Thyroid gland (tissue), 4 donors: Measurements from ENCODE around the gene AADACL3. TPM values are rescaled to one million over a fixed set of nuclear protein-coding genes. Genes with fewer than 3 reads are reported as not detected.

Experiments used
- DNase-seq, 2 donors: peaks; one replicate each; pipeline ENCODE4 v3.0.0-alpha.2; 2019
- H3K27ac ChIP-seq, 3 donors: fragments of 200-600 bp; sonication (generic); 1 replicate in 2 of 3; 2 replicates in 1 of 3; pipeline ENCODE4 v1.5.1; 2016 to 2019; ENCODE audit warnings: mild to moderate bottlenecking in 1 of 3, moderate library complexity in 1 of 3
- H3K27me3 ChIP-seq: fragments of 200-600 bp; sonication (generic); one replicate; pipeline ENCODE4 v1.5.1; 2019
- H3K36me3 ChIP-seq, 2 donors: fragments of 200-600 bp; sonication (generic); one replicate each; pipeline ENCODE4 v1.5.1; 2016 to 2019
- H3K4me1 ChIP-seq, 2 donors: fragments of 200-600 bp; sonication (generic); one replicate each; pipeline ENCODE4 v1.5.1; 2017 to 2019
- H3K4me3 ChIP-seq, 3 donors: fragments of 200-600 bp; sonication (generic); replicated peaks in 1 of 3; 1 replicate in 2 of 3; 2 replicates in 1 of 3; pipeline ENCODE4 v1.5.1; 2016; ENCODE audit warnings: mild to moderate bottlenecking in 1 of 3
- H3K9me3 ChIP-seq: fragments of 200-600 bp; sonication (generic); one replicate; pipeline ENCODE4 v1.5.1; 2017
- POLR2A ChIP-seq, 2 donors: fragments of 450-650 bp; IDR thresholded peaks; one replicate each; pipeline ENCODE4 v1.6.1; 2017; ENCODE audit warnings: antibody characterized with exemption in 2 of 2, mild to moderate bottlenecking in 2 of 2, moderate library complexity in 1 of 2
- WGBS, 2 donors: methylation state at CpG; one replicate each; pipeline ENCODE4 v1.1.5; 2017; 5-methylcytosine and 5-hydroxymethylcytosine counted together
- intact Hi-C: fragments of 100-400 bp; cut with DNase I; formaldehyde crosslinking; loops from one replicate; pipeline ENCODE4 v1.15.1; 2023
- total RNA-seq, 4 donors: library from RNA; depleted of rRNA; stranded (reverse); fragments of >200 nt; gene quantifications; one replicate each; pipeline ENCODE4 v1.2.3, GENCODE V29; 2016
- TF ChIP-seq, protein P1 (sequence below), 6 experiments: fragments of 200-600 bp in 3 of 6; fragments of 450-650 bp in 3 of 6; sonication (generic) in 3 of 6; IDR thresholded peaks; one replicate each; pipeline ENCODE4 v1.5.1; 2016 to 2019; ENCODE audit warnings: antibody characterized with exemption in 6 of 6, mild to moderate bottlenecking in 2 of 6, inconsistent platforms in 1 of 6, moderate library complexity in 1 of 6

AADACL3 gene
- total RNA-seq, 4 donors from 2014 or later, result not detected

DNA sequence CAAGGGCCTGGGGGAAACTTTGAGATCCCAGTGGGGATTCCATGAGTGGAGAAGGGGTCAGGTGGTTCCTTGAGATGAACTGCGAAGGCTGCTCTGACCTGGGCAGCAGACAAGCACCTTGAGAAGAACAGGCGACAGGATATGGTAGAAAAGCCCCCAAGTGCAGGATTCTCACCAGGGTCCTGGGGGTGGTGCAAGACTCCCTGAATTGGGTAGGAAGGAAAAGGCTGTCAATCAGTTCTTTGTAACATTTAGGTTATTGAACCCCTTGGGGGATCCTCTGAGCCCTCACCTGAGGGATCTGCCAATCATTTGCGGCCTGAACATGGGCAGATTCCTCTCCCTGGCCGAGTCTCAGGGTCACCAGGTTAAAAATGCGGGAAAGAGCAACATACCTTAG is 55.3 kb downstream of the AADACL3 start:
- no peak overlapping the region for H3K4me3 ChIP-seq
- TF ChIP-seq, protein P1, sequence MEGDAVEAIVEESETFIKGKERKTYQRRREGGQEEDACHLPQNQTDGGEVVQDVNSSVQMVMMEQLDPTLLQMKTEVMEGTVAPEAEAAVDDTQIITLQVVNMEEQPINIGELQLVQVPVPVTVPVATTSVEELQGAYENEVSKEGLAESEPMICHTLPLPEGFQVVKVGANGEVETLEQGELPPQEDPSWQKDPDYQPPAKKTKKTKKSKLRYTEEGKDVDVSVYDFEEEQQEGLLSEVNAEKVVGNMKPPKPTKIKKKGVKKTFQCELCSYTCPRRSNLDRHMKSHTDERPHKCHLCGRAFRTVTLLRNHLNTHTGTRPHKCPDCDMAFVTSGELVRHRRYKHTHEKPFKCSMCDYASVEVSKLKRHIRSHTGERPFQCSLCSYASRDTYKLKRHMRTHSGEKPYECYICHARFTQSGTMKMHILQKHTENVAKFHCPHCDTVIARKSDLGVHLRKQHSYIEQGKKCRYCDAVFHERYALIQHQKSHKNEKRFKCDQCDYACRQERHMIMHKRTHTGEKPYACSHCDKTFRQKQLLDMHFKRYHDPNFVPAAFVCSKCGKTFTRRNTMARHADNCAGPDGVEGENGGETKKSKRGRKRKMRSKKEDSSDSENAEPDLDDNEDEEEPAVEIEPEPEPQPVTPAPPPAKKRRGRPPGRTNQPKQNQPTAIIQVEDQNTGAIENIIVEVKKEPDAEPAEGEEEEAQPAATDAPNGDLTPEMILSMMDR (IDR thresholded peaks at IDR 0.05), result no peak
- TF ChIP-seq POLR2A (IDR thresholded peaks at IDR 0.05), result no peak
- H3K27me3 ChIP-seq, result no peaks in the 10 kb centered on the region
- H3K36me3 ChIP-seq, result no peaks in the 10 kb centered on the region
- no peak for DNase-seq
- 74 to 84% methylated on average over 5 of the region's 5 CpGs for WGBS, 2 donors
- no peaks in the 10 kb centered on the region for H3K4me1 ChIP-seq
- intact Hi-C loops, result no loop called here
- no peak overlapping the region for H3K27ac ChIP-seq
- H3K9me3 ChIP-seq, result no peaks in the 10 kb centered on the region

DNA sequence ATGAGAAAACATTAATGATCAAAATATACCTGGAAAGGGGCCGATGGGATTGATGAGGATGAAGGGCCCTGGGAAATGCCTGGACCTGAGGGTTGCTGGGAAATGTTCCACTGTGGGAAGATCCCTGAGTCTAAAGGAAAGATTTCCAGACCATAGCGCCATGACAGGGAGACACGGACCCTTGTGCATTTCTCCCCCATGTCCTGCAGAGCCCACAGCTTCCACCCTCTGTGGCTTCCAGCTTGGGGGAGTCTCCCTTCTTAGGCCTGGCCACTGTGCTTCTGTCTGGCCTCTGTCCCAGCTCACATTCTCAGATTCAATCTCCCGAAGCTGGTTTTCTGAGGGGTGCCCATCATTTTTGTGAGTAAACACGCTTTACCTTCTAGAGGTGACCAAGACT is 56.6 kb downstream of the AADACL3 start:
- Histone ChIP-seq H3K27ac (no peak overlapping the region), H3K4me1 (no peaks in the 10 kb centered on the region), H3K36me3 (no peaks in the 10 kb centered on the region), H3K4me3 (no peak overlapping the region), H3K9me3 (no peaks in the 10 kb centered on the region), H3K27me3 (no peaks in the 10 kb centered on the region)
- TF ChIP-seq, protein P1 (IDR thresholded peaks at IDR 0.05), result no peak
- no peak for TF ChIP-seq POLR2A (IDR thresholded peaks at IDR 0.05)
- 86 to 92% methylated on average over 5 of the region's 5 CpGs for WGBS, 2 donors
- intact Hi-C loops, result no loop called here
- DNase-seq, result no peak

DNA sequence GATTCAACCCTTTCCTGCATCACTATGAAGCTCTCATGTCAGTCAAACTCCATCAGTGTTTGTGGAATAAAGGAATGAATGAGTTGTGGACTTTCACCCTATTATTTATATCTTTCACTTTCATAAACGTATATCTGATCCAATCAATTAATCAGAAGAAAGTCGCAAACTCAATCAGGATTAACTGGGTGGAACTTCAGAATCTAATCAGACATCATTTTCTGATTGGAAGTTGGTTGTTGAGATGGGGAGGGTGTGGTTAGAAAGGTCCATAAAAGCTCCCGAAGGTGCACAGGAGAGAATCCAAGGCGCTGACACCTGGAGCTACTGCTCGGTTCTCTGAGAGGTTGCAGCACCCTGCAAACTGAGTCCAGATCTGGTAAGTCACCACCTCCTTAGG is 57.5 kb downstream of the AADACL3 start, which contains the start of gene PRAMEF12:
TSS of gene PRAMEF12 (plus strand) at position 301 of the 400 bp plus-strand sequence. CDS start 1,130 bp downstream, outside the sequence.
- no peak within 1 kb of the TSS for H3K27ac ChIP-seq
- no peak for DNase-seq
- no peak within 1 kb of the TSS for H3K4me3 ChIP-seq
- intact Hi-C loops, result no loop called here
- no peaks in the 10 kb centered on the region for H3K4me1 ChIP-seq
- no peaks in the 10 kb centered on the region for H3K27me3 ChIP-seq
- WGBS, 2 donors, result 89 to 96% methylated on average over 5 of the region's 5 CpGs
- H3K9me3 ChIP-seq, result no peaks in the 10 kb centered on the region
- no peaks in the 10 kb centered on the region for H3K36me3 ChIP-seq
- TF ChIP-seq, protein P1 (IDR thresholded peaks at IDR 0.05), result no peak
- TF ChIP-seq POLR2A (IDR thresholded peaks at IDR 0.05), result no peak

DNA sequence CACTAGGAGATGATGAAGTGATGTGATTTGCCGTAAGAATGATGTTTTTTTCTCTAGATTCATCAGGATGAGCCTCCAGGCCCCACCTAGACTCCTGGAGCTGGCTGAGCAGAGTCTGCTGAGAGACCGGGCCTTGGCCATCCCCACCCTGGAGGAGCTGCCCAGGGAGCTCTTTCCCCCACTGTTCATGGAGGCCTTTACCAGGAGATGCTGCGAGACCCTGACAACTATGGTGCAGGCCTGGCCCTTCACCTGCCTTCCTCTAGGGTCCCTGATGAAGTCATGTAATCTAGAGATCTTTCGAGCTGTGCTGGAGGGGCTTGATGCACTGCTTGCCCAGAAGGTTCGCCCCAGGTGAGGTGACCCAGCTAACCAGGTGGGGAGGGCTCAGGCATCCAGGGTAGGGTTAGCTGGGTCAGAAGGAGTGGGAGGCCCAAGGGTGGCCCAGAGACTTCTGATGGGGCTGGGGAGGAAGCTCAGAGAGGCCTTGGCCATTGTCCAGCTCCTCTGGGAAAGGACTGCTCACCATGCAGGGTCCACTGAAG is 59.0 kb downstream of the AADACL3 start:
- no peak overlapping the region for H3K4me3 ChIP-seq
- no peaks in the 10 kb centered on the region for H3K36me3 ChIP-seq
- no peaks in the 10 kb centered on the region for H3K27me3 ChIP-seq
- intact Hi-C loops, result no loop called here
- no peak for DNase-seq
- H3K4me1 ChIP-seq, result no peaks in the 10 kb centered on the region
- no peaks in the 10 kb centered on the region for H3K9me3 ChIP-seq
- TF ChIP-seq, protein P1 (IDR thresholded peaks at IDR 0.05), result no peak
- 91 to 94% methylated on average over 3 to 5 of the region's 5 CpGs for WGBS, 2 donors
- H3K27ac ChIP-seq, result no peak overlapping the region

DNA sequence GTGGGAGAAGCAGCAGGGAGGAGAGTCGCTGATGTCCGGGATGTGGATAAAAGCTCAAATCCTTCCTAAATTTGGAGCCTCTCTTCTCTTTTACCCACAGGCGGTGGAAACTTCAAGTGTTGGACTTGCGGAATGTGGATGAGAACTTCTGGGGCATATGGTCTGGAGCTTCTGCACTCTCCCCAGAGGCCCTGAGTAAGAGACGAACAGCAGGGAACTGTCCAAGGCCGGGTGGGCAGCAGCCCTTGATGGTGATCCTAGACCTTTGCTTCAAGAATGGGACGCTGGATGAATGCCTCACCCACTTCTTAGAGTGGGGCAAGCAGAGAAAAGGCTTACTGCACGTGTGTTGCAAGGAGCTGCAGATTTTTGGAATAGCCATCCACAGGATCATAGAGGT is 59.5 kb downstream of the AADACL3 start:
- Histone ChIP-seq H3K4me1 (no peaks in the 10 kb centered on the region), H3K27me3 (no peaks in the 10 kb centered on the region), H3K27ac (no peak overlapping the region), H3K36me3 (no peaks in the 10 kb centered on the region), H3K9me3 (no peaks in the 10 kb centered on the region), H3K4me3 (no peak overlapping the region)
- intact Hi-C loops, result no loop called here
- no peak for DNase-seq
- WGBS, 2 donors, result 84 to 86% methylated on average over 8 of the region's 8 CpGs
- TF ChIP-seq, protein P1 (IDR thresholded peaks at IDR 0.05), result no peak
- TF ChIP-seq POLR2A (IDR thresholded peaks at IDR 0.05), result no peak
